ENCODE results near the gene SLC6A4. TPM values are rescaled to one million over a fixed set of nuclear protein-coding genes. Genes with fewer than 3 reads are reported as not detected.
"Not testable (repeated sequence)": the region's sequence is repeated elsewhere in the genome, so short reads cannot be mapped to it uniquely, and the experiment has no call there.

Gene SLC6A4
- total RNA-seq, 1 donor from 2014 or later, result 1.8 TPM

DNA sequence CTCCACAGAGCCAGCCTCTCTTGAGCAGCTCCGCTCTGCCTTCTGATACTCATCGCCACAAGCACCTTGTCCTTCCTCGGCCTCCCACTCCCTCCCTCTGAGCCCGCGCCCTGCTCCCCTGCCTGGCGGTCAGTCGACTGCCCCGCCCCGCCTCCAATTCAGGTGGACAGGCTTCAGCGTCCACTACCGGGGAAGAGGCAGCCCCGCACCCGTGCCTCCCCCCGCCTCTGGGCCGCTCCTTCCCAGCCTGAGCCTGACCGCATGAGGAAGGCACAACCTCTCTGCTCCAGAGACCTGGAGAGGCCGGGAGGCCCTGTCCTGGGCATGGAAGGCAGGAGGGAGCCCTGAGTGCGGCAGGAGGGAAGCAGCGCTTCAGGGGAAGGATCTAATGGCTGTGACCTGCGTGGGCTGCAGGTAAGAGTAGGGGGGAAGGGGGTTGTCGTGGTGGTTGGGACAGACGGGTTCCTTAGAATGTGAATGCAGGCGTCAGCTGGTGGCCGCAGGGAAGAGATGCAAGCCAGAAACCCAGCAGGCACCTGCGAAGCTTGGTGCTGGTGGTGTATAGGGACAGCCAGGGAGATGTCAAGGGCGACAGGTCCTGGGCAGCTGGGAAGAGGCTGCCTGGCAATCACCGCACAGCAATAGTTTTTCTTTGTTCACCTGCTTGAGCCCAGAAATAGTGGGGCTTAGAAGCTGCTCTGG lies 3.0 kb upstream of the SLC6A4 start:
- DNase-seq, result no peak

DNA sequence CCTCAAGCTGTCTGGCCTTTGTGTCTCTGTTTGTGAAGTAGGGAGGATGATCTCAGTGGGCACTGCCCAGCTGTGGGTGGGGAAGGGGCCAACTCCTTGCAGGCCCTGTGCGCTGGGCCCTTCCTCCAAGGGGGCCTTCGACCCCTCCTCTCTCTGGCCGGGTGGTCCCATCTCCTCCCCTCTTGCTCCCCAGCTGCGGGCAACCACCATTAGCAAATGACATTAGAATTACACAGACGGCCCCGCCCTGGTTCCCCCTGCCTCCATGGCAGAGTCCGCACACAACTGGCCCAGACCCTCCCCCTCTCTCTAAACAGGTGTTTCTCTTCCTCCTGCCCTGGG lies 2.5 kb upstream of the SLC6A4 start:
- no peak for DNase-seq

- no peak for DNase-seq
Measured at GRCh38 chr17:30237296-30238002, 2.0 kb upstream of the SLC6A4 start.

GRCh38 chr17:30236766-30237165 lies 1.3 kb upstream of the SLC6A4 start:
- DNase-seq, result no peak

DNA sequence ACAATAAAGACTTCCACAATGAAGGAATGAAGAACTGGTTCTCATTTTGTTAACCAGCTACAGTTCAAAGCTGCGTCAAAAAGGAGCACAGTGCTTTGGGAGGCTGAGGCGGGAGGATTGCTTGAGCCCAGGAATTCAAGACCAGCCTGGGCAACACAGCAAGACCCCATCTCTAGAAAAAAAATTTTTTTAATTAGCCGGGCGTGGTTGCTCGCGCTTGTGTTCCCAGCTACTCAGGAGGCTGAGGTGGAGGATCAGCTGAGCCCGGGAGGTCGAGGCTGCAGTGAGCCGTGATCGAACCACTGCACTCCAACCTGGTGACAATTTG lies 764 bp upstream of the SLC6A4 start:
- DNase-seq, result no peak

DNA sequence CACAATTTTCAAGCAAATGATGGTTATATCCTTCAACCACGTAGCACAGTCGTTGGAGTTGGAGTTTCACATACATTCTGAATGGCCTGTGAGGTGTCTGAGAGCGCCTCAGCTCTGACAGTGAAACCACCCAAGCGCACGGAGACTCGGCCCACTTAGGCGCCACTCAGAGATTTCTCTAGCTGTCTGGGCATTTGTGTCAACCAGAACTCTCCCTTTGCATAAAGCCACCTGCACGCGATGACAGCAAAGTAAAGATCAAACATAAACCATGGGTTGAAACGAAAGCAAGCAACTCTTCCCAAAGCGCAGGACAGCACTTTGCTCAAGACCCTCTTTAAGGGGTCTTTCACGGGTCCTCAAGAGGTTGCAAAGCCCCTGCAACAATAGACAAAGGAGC lies 533 bp downstream of the SLC6A4 start:
- no peak for DNase-seq

DNA sequence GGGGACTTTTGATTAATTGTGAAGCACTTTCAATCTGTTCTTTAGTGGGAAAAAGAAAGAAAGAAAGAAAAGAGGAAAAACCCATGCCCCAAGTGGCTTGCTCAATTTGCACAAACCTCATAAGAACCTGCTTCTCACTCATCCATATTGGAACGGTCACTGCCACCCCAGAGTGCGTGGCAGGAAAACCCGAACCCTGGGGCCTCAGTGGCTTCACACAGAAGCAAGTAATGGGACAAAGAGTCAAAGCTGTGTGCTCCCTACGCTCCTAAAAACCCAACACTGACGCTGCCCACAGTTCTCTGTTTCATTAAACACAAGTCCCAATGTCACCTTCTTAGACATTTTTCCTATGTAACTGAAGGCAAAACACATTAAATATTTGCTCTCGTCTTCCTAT lies 1.2 kb downstream of the SLC6A4 start:
- DNase-seq, result no peak

GRCh38 chr17:30232824-30233427 lies 2.6 kb downstream of the SLC6A4 start:
- no peak for DNase-seq

GRCh38 chr17:30232015-30232823 lies 3.3 kb downstream of the SLC6A4 start:
- no peak for DNase-seq

- DNase-seq, result no peak
Measured at GRCh38 chr17:30230596-30231125, 4.8 kb downstream of the SLC6A4 start.

DNA sequence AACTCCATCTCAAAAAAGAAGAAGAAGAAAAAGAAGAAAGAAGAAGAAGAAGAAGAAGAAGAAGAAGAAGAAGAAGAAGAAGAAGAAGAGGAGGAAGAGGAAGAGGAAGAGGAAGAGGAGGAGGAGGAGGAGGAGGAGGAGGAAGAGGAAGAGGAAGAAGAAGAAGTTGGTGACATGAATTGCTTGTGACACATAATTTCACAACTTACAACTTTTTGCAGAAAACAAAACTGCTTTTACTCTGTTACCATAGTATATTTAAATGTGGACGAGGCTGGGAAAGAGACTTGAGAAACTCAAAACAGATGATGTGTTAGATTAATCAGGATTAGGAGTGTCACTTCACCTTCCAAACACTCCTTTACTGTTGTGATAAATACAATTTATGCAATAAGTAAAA lies 5.5 kb downstream of the SLC6A4 start:
- DNase-seq, result not testable (repeated sequence)

- DNase-seq, result peak; percentile 62
Measured at GRCh38 chr17:30229012-30229411, 6.5 kb downstream of the SLC6A4 start.

GRCh38 chr17:30228011-30228410 lies 7.5 kb downstream of the SLC6A4 start:
- no peak for DNase-seq

DNA sequence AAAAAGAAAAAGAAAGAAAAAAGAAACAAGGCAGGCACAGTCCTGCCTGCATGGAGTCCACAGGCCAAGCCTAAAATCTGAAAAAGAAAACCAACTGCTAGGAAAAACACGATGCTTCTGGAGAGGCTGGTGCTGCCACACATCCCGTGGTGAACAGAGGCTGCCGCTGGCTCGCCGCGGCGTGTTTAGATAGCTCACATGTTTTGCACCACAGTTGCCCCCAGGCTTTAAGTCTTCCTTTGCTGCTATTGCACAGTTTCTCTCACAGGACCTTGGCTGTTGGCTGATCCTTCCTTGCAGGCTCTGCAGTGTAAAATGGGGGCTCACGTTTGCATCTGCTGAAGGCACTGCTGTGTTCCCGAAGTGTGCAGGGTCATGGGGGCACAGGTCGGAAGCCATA lies 8.6 kb downstream of the SLC6A4 start:
- DNase-seq, result no peak

DNA sequence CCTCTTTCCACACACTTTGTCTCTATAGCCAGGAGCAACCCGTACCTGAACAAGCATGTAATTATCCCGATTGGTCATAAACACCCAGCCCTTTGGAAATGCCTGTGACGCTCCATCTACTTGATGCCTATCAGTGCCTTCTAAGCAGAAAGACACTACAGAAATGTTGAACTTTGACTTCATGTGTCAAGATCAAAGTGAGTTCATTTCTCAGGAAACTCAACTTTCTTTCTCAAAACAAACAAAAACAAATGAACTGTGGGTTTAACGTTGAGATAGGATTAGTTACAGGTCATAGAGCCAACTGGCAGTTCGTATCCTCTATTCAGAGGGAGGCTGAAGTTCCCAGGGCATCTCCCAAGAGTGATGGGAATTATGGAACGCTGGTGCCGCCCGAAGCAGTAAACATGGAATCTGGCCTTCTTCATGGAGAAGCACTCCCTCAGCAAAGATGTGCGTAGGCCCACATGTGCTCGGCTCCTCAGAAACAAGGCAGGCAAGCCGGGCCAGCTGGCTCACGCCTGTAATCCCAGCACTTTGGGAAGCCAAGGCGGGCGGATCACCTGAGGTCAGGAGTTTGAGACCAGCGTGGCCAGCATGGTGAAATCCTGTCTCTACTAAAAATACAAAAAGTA lies 9.5 kb downstream of the SLC6A4 start:
- DNase-seq, result no peak

DNA sequence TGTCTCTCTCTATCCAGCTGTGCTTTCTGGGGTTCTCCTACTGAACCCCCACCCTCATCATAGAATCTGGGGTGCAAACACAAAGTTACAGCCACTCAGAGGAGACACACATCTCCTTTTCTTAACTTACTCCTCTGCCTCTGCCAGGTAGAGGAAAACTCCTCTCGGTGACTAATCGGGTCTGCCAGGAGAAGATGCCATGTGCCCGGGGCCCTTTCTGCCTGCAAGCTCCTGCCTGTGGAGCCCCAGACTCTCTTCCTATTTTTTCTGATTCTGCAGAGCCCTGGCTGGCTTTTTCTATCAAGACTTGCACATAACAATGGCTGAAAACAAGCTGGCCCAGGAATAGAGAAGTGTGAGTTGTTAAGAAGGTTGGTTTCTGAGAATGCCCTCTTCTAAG lies 10.4 kb downstream of the SLC6A4 start:
- DNase-seq, result no peak

DNA sequence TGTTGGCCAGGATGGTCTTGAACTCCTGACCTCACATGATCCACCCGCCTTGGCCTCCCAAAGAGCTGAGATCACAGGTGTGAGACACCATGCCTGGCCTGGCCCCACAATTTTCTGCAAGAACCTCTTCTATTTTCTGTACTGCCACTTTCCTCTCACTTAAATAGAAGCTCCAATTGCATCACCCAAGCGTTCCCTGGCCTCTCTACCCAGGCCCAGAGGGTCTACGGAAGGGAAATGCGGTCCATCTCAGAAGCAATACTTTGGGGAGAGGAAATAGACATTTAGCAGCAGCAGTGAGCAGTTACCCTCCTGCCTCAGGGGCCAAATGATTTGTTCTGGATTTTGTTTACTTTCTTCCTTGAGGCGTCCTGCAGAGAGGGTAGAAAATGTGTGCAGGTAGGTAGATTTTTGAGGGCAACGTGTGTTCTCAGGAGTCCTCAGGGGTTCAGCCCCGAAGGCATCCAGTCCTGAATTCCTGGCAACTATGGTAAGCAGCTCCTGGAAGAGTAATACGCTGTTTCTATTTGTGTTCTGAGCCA lies 11.0 kb downstream of the SLC6A4 start:
- DNase-seq, result no peak

DNA sequence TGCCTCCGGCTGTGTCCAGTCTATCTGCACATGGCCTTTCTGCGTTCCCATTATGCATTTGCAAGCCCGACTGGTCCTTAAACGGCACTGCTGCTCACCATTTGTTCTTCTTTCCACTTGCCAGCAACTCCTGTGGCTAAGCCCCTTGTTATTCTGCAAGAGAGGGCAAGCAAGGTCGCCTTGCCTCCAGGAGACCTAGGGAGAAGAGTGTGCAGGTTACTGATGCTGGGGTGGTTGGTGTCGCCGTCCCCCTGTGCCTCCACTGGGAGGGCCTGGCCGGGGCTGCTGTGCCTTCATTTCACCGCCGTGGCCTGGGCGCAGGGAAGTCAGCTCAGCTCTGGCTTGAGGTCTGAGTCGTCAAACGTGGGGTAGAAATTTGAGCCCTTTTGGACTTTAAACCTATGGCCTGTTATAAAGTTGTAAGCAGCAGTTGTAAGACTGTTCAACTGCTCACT lies 12.7 kb downstream of the SLC6A4 start:
- DNase-seq, result no peak

GRCh38 chr17:30222251-30222650 lies 13.2 kb downstream of the SLC6A4 start:
- DNase-seq, result no peak

GRCh38 chr17:30221346-30221745 lies 14.2 kb downstream of the SLC6A4 start:
- DNase-seq, result no peak

DNA sequence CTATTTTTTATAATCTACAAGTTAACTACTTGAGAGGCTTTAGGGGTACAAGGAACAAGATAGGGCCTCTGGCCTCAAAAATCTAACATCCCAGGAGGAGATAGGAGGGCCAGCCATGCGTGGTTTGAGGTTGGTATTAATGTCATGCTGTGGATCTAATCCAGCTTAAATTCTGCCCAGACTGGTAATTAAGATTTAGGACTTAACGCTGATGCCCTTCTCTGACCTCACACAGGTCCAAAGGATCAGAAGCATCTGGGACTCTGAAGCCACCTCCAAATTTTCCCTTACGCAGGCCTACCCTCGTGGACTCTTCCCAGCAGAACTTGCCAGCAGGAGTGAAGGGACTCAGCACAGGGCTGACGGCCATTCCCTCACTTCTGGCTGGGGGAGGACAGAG lies 15.1 kb downstream of the SLC6A4 start:
- no peak for DNase-seq

DNA sequence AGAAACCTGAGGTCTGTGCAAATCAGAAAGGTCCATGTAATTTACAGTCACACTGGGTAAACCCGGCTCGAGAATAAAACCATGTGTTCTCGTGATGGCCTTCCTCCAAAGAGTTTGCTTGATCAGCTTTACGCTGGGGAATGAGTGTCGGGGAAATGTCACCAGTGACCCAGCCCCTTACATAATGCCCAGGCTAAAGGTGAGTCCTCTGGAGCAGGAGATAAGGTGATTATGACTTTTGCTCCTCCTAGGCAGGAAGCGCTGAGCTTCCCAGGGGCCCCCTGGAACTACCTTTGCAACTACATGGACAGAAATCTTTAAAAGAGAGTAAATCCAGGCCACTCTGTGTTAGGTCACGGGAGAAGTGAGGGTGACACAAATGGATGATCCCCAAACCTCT lies 15.7 kb downstream of the SLC6A4 start:
- DNase-seq, result no peak
